GM12891 (cell line): ENCODE measurements around the gene CBX5.

Source experiments
- POLR2A ChIP-seq: IDR thresholded peaks from 2 replicates; pipeline ENCODE4 v1.6.1; 2011; ENCODE audit warnings: low read depth, low read length, control low read depth
- POLR2AphosphoS5 ChIP-seq: IDR thresholded peaks from 2 replicates; pipeline ENCODE4 v1.6.1; 2011; ENCODE audit warnings: low read depth, low read length, control low read depth
- POU2F2 ChIP-seq: IDR thresholded peaks from 2 replicates; pipeline ENCODE4 v1.6.1; 2011; ENCODE audit warnings: low read depth, mild to moderate bottlenecking, control low read depth, low read length, moderate library complexity
- SPI1 ChIP-seq: IDR thresholded peaks from 2 replicates; pipeline ENCODE4 v1.6.1; 2011; ENCODE audit warnings: low read depth, low read length, control low read depth
- TAF1 ChIP-seq: IDR thresholded peaks from 2 replicates; pipeline ENCODE4 v1.6.1; 2011; ENCODE audit warnings: low read depth, low read length, control low read depth

GRCh38 chr12:54259194-54260011 lies 20.5 kb downstream of the CBX5 start:
- TF ChIP-seq POLR2A (no peak), POU2F2 (no peak), TAF1 (no peak), POLR2AphosphoS5 (no peak), SPI1 (no peak)
